Aorta (tissue), 5 donors: Measurements from ENCODE around the gene RFC1. TPM values are rescaled to one million over a fixed set of nuclear protein-coding genes. Genes with fewer than 3 reads are reported as not detected.

ENCODE experiments used
- ATAC-seq: fragments of 200-7000 bp; cut with Tn5 transposase; one replicate; pipeline ENCODE4 v1.9.1; 2022; ENCODE audit warnings: moderate library complexity; ENCODE audit not compliant: low FRiP score
- DNase-seq, 2 donors: peaks; one replicate each; pipeline ENCODE4 v3.0.0-alpha.2; 2020
- H3K27ac ChIP-seq, 2 donors: one replicate each; pipeline ENCODE4 v1.5.1; 2013; ENCODE audit warnings: low read length in 2 of 2, mild to moderate bottlenecking in 2 of 2, moderate library complexity in 2 of 2, control low read depth in 1 of 2, inconsistent platforms in 1 of 2, low read depth in 1 of 2
- H3K27me3 ChIP-seq, 2 donors: one replicate each; pipeline ENCODE4 v1.6.1; 2013; ENCODE audit warnings: control low read depth in 1 of 2, low read length in 1 of 2, mild to moderate bottlenecking in 1 of 2, moderate library complexity in 1 of 2; ENCODE audit not compliant: insufficient read depth in 2 of 2, control insufficient read depth in 1 of 2
- H3K36me3 ChIP-seq, 2 donors: one replicate each; pipeline ENCODE4 v1.6.1; 2013; ENCODE audit warnings: control low read depth in 1 of 2, low read length in 1 of 2, mild to moderate bottlenecking in 1 of 2; ENCODE audit not compliant: insufficient read depth in 2 of 2, control insufficient read depth in 1 of 2
- H3K4me1 ChIP-seq, 2 donors: one replicate each; pipeline ENCODE4 v1.6.1; 2013; ENCODE audit warnings: low read length in 2 of 2, control low read depth in 1 of 2, mild to moderate bottlenecking in 1 of 2, moderate library complexity in 1 of 2; ENCODE audit not compliant: insufficient read depth in 2 of 2, control insufficient read depth in 1 of 2
- H3K4me3 ChIP-seq, 2 donors: one replicate each; pipeline ENCODE4 v1.5.1; 2013; ENCODE audit warnings: low read length in 2 of 2, control low read depth in 1 of 2, mild to moderate bottlenecking in 1 of 2
- H3K9me3 ChIP-seq: one replicate; pipeline ENCODE4 v1.6.1; 2013; ENCODE audit warnings: mild to moderate bottlenecking, low read length; ENCODE audit not compliant: control insufficient read depth
- WGBS, 2 donors: extraction: QIAGEN DNeasy Blood & Tissue Kit; methylation state at CpG; one replicate each; pipeline ENCODE4 v1.1.7; 2013; 5-methylcytosine and 5-hydroxymethylcytosine counted together
- intact Hi-C, 2 donors: fragments of 100-400 bp; cut with DNase I; formaldehyde crosslinking; loops; one replicate each; pipeline versions ENCODE4 v1.14.2 to v1.15.0; 2022
- polyA plus RNA-seq, 2 donors: library from polyadenylated mRNA; stranded (reverse); fragments of 200-250 nt; gene quantifications; one replicate each; pipeline ENCODE4 v1.2.3, GENCODE V29; 2013
- total RNA-seq, 2 donors: library from RNA; stranded (reverse); fragmentation: NEBNext Ultra II Directional; extraction: Animal tissue kit (Norgen Biotek cat#: 25700); gene quantifications; one replicate each; pipeline ENCODE4 v1.2.1, GENCODE V29; 2021
- donor health status: healthy with polysubstance abuse.
- donor health status: Bipolar disorder and iron deficiency.
- donor health status: DM: no; HTN: no; CAD: no.
- donor health status: DM: no; HTN: no; CAD: no.
- donor health status: DM: yes; HTN: yes; CAD: no.

RFC1 gene
- total and polyA plus RNA-seq, 4 donors: 13.0 to 58.3 (median 25.2) TPM

- Histone ChIP-seq H3K4me3 (no peak overlapping the region), H3K4me1 (no peaks in the 10 kb centered on the region), H3K27me3 (no peaks in the 10 kb centered on the region), H3K36me3 (no peaks in the 10 kb centered on the region), H3K27ac (no peak overlapping the region), H3K9me3 (no peaks in the 10 kb centered on the region)
- intact Hi-C loops: no loop called here
- no peak for DNase-seq
- no peak for ATAC-seq
- 27 to 28% methylated on average over 3 of the region's 3 CpGs for WGBS, 2 donors
Measured at GRCh38 chr4:39346856-39347519, 19.2 kb downstream of the RFC1 start.

DNA sequence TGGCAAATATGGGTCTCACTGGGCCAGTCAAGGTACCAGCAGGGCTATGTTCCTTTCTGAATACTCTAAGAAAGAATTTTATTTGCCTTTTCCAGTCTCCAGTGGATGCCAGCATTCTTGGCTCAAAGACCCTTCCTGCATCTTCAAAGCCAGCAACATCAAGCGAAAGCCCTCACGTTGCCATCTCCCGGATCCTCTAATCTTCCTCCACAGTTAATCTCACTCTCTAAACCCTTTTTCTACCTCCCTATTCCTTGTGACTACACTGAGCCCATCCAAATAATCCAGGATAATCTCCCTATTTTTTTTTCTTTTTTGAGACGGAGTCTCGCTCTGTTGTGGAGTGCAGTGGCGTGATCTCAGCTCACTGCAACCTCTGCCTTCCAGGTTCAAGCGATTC, 23.4 kb downstream of the RFC1 start:
- WGBS, 2 donors: 84 to 86% methylated on average over 7 of the region's 7 CpGs
- Histone ChIP-seq H3K4me1 (no peaks in the 10 kb centered on the region), H3K9me3 (no peaks in the 10 kb centered on the region), H3K27me3 (no peaks in the 10 kb centered on the region), H3K36me3 (no peaks in the 10 kb centered on the region), H3K4me3 (no peak overlapping the region), H3K27ac (no peak overlapping the region)
- DNase-seq: no peak
- intact Hi-C loops: no loop called here
- ATAC-seq: no peak

DNA sequence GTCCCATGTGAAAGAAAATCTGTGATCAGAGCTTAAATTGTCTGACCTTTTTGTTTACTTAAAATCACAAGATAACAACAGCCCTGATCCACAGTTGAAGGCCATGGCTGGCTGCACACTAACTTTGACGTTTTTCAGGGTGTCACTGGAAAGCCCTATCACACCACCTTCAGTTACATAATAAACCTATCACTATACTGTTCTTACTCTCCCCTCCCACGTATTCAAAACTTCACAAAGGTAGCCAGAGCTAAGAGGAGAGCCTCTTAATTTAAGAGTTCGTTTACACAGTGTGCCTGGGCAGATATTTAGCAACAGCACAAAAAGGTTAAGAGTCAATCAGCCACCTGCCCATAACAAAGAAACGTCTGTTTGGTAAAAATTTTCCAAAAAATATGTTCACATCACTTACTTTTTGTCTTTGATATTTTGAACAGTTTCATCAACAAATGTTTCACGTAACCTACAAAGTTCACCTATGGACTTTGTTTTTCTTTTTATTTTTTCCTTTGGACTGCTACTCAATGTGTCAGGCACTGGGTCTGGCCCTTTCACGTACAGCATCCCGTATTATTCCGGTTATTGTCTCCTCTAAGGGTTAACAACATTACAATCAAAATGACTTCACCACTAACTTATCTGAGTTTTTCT, 25.0 kb downstream of the RFC1 start:
- no peak for DNase-seq
- H3K27ac ChIP-seq: no peak overlapping the region
- intact Hi-C loops: no loop called here
- no peak for ATAC-seq
- WGBS, 2 donors: 83 to 87% methylated on average over 8 of the region's 8 CpGs
- no peaks in the 10 kb centered on the region for H3K9me3 ChIP-seq
- no peaks in the 10 kb centered on the region for H3K36me3 ChIP-seq
- H3K4me3 ChIP-seq: no peak overlapping the region
- H3K27me3 ChIP-seq: no peaks in the 10 kb centered on the region
- H3K4me1 ChIP-seq: no peaks in the 10 kb centered on the region

DNA sequence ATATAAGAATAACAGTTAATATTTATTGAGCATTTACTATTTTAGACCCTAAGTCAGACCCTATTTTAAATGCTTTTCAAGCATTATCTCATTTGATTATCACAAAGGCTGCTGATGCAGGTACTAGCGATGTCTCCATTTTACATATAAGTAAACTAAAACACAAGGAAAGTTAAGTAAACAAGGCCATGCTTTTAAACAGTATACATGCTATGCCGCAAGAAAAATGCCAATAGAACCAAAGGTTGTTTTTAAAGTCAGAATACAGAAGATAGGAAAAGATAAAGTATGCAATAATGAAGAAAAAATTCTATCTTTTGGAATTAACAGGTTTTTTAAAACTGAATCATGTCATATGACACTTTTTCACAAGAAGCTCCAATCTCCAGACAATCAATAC, 26.2 kb downstream of the RFC1 start:
- intact Hi-C loops: no loop called here
- WGBS, 2 donors: 96 to 100% methylated on average over 2 of the region's 2 CpGs
- Histone ChIP-seq H3K4me3 (no peak overlapping the region), H3K4me1 (no peaks in the 10 kb centered on the region), H3K27ac (no peak overlapping the region), H3K9me3 (no peaks in the 10 kb centered on the region), H3K27me3 (no peaks in the 10 kb centered on the region), H3K36me3 (no peaks in the 10 kb centered on the region)
- ATAC-seq: no peak
- no peak for DNase-seq

DNA sequence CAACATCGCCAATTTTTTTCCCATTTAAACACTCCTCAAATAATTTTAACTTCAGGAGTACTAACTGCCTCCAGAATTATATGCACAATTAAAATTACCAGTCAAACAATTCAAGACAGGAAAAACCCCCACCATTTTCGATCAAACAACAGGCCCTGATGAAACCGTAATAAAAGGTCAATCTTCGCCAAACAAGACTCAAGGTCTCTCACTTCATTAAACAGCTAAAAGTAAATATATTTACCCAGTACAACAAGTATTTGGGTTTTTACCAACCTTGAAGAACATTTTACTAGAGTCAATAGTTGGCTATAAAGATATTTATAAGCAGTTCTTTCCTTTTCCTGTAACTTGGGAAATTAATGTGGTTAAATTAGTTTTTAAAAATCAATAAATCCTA, 28.3 kb downstream of the RFC1 start:
- Histone ChIP-seq H3K4me3 (no peak overlapping the region), H3K27me3 (no peaks in the 10 kb centered on the region), H3K27ac (no peak overlapping the region), H3K9me3 (no peaks in the 10 kb centered on the region), H3K4me1 (no peaks in the 10 kb centered on the region), H3K36me3 (no peaks in the 10 kb centered on the region)
- no peak for ATAC-seq
- 97% methylated on average over 4 of the region's 4 CpGs for WGBS, 2 donors
- intact Hi-C loops: no loop called here
- DNase-seq: no peak

GRCh38 chr4:39335566-39335965, 30.6 kb downstream of the RFC1 start:
- ATAC-seq (no peak), DNase-seq (no peak)
- WGBS, 2 donors: 93 to 95% methylated on average over 4 of the region's 4 CpGs
- intact Hi-C loops: no loop called here
- H3K27ac ChIP-seq: no peak overlapping the region
- H3K9me3 ChIP-seq: no peaks in the 10 kb centered on the region
- H3K27me3 ChIP-seq: no peaks in the 10 kb centered on the region
- no peaks in the 10 kb centered on the region for H3K4me1 ChIP-seq
- H3K4me3 ChIP-seq: no peak overlapping the region
- no peaks in the 10 kb centered on the region for H3K36me3 ChIP-seq

GRCh38 chr4:39331191-39331590, 35.0 kb downstream of the RFC1 start:
- Histone ChIP-seq H3K36me3 (no peaks in the 10 kb centered on the region), H3K9me3 (no peaks in the 10 kb centered on the region), H3K4me1 (no peaks in the 10 kb centered on the region), H3K27me3 (no peaks in the 10 kb centered on the region), H3K27ac (no peak overlapping the region), H3K4me3 (no peak overlapping the region)
- DNase-seq: no peak
- 76 to 78% methylated on average over 2 of the region's 2 CpGs for WGBS, 2 donors
- no peak for ATAC-seq
- intact Hi-C loops: no loop called here

- H3K4me1 ChIP-seq: no peaks in the 10 kb centered on the region
- WGBS, 2 donors: 96 to 97% methylated on average over 1 of the region's 1 CpG
- no peak for ATAC-seq
- H3K36me3 ChIP-seq: no peaks in the 10 kb centered on the region
- intact Hi-C loops: no loop called here
- H3K27ac ChIP-seq: no peak overlapping the region
- no peaks in the 10 kb centered on the region for H3K9me3 ChIP-seq
- H3K27me3 ChIP-seq: no peaks in the 10 kb centered on the region
- no peak for DNase-seq
- no peak overlapping the region for H3K4me3 ChIP-seq
Measured at GRCh38 chr4:39330353-39330752, 35.8 kb downstream of the RFC1 start.

DNA sequence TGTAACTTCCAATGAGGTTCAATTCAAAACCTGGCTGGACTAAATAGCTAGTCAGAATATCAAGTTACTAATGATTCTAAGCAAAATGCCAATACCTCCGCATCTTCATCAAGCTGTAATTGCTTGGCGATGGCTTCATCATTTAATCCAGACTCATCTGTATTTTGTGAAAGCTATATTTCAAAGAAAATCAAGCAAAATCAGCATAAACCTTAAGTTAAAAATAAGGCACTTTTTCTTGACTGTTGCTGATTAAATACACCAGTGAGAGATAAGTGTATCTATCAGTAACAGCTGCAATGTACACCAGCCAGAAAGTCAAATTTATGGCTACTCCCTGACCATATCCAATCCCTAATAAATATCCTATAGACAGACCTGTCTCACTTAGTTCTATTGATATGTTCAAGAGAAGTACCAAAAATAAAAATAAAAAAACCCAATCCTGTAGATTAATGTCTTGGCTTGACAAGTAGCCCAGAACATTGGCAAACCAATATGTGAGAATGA, 39.6 kb downstream of the RFC1 start:
- 98 to 100% methylated on average over 2 of the region's 2 CpGs for WGBS, 2 donors
- DNase-seq: no peak
- Histone ChIP-seq H3K36me3 (peaks cover 0 to 2% of the 10 kb centered on the region in 2 donors), H3K27me3 (no peaks in the 10 kb centered on the region), H3K4me3 (no peak overlapping the region), H3K4me1 (no peaks in the 10 kb centered on the region), H3K27ac (no peak overlapping the region), H3K9me3 (no peaks in the 10 kb centered on the region)
- ATAC-seq: no peak
- intact Hi-C loops: no loop called here
